ENCODE data around the gene YLPM1.
A peak's percentile ranks its signal among the peaks of the same experiment; 100 is the strongest.
"Not testable (repeated sequence)": the region's sequence is repeated elsewhere in the genome, so short reads cannot be mapped to it uniquely, and the experiment has no call there.

Gene YLPM1

GRCh38 chr14:74754157-74754556 is 9.0 kb upstream of the YLPM1 start:
- Histone ChIP-seq H3K27ac (no peak overlapping the region), H3K4me1 (no peaks in the 10 kb centered on the region), H3K4me3 (no peak overlapping the region), H3K9me3 (peaks cover 0 to 4% (median 0%) of the 10 kb centered on the region in 3 donors), H3K27me3 (no peaks in the 10 kb centered on the region), H3K36me3 (no peaks in the 10 kb centered on the region)
- no peak for DNase-seq
- intact Hi-C loops (cut with DNase I; ENCODE audit: low total_unique reads), result no loop called here
- TF ChIP-seq, protein P1, sequence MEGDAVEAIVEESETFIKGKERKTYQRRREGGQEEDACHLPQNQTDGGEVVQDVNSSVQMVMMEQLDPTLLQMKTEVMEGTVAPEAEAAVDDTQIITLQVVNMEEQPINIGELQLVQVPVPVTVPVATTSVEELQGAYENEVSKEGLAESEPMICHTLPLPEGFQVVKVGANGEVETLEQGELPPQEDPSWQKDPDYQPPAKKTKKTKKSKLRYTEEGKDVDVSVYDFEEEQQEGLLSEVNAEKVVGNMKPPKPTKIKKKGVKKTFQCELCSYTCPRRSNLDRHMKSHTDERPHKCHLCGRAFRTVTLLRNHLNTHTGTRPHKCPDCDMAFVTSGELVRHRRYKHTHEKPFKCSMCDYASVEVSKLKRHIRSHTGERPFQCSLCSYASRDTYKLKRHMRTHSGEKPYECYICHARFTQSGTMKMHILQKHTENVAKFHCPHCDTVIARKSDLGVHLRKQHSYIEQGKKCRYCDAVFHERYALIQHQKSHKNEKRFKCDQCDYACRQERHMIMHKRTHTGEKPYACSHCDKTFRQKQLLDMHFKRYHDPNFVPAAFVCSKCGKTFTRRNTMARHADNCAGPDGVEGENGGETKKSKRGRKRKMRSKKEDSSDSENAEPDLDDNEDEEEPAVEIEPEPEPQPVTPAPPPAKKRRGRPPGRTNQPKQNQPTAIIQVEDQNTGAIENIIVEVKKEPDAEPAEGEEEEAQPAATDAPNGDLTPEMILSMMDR (IDR thresholded peaks at IDR 0.05), result no peak

- H3K36me3 ChIP-seq, result no peaks in the 10 kb centered on the region
- intact Hi-C loops (cut with DNase I; ENCODE audit: low total_unique reads), result no loop called here
- no peak overlapping the region for H3K4me3 ChIP-seq
- TF ChIP-seq, protein P1 (IDR thresholded peaks at IDR 0.05), result no peak
- H3K27ac ChIP-seq, result no peak overlapping the region
- no peaks in the 10 kb centered on the region for H3K27me3 ChIP-seq
- H3K4me1 ChIP-seq, result no peaks in the 10 kb centered on the region
- DNase-seq, result no peak
- peaks cover 0 to 4% (median 0%) of the 10 kb centered on the region in 3 donors for H3K9me3 ChIP-seq
Observed at GRCh38 chr14:74754899-74755298, 8.2 kb upstream of the YLPM1 start.

GRCh38 chr14:74756326-74756725 is 6.8 kb upstream of the YLPM1 start:
- no peak for DNase-seq
- Histone ChIP-seq H3K36me3 (no peaks in the 10 kb centered on the region), H3K9me3 (peaks cover 0 to 4% (median 0%) of the 10 kb centered on the region in 3 donors), H3K4me3 (no peak overlapping the region), H3K4me1 (no peaks in the 10 kb centered on the region), H3K27me3 (no peaks in the 10 kb centered on the region), H3K27ac (no peak overlapping the region)
- TF ChIP-seq, protein P1 (IDR thresholded peaks at IDR 0.05), result no peak
- intact Hi-C loops (cut with DNase I; ENCODE audit: low total_unique reads), result no loop called here

GRCh38 chr14:74758505-74758904 is 4.6 kb upstream of the YLPM1 start:
- H3K9me3 ChIP-seq; H3K36me3 ChIP-seq; DNase-seq; intact Hi-C loops (cut with DNase I; ENCODE audit: low total_unique reads); H3K4me1 ChIP-seq; H3K27ac ChIP-seq; H3K27me3 ChIP-seq; H3K4me3 ChIP-seq: not testable (repeated sequence)

GRCh38 chr14:74763803-74764531 is 851 bp downstream of the YLPM1 start:
- TF ChIP-seq, protein P1 (IDR thresholded peaks at IDR 0.05), result no peak
- H3K27ac ChIP-seq, result peak overlapping the region; percentile 91
- H3K9me3 ChIP-seq, result no peaks in the 10 kb centered on the region
- peaks cover 0 to 3% (median 0%) of the 10 kb centered on the region in 3 donors for H3K36me3 ChIP-seq
- peak overlapping the region; percentile 86 to 96 for H3K4me3 ChIP-seq
- H3K4me1 ChIP-seq, result peaks cover 0 to 52% (median 14%) of the 10 kb centered on the region in 4 donors
- DNase-seq, result peak; percentile 23 to 62
- no peaks in the 10 kb centered on the region for H3K27me3 ChIP-seq
- intact Hi-C loops (cut with DNase I; ENCODE audit: low total_unique reads), result no loop called here

- TF ChIP-seq, protein P1 (IDR thresholded peaks at IDR 0.05), result no peak
- DNase-seq, result no peak
- no peak overlapping the region for H3K27ac ChIP-seq
- H3K9me3 ChIP-seq, result no peaks in the 10 kb centered on the region
- H3K36me3 ChIP-seq, result peaks cover 0 to 3% (median 0%) of the 10 kb centered on the region in 3 donors
- intact Hi-C loops (cut with DNase I; ENCODE audit: low total_unique reads), result no loop called here
- peaks cover 0 to 52% (median 14%) of the 10 kb centered on the region in 4 donors for H3K4me1 ChIP-seq
- H3K4me3 ChIP-seq, result peak overlapping the region; percentile 86 to 96
- H3K27me3 ChIP-seq, result no peaks in the 10 kb centered on the region
Observed at GRCh38 chr14:74765721-74766120, 2.6 kb downstream of the YLPM1 start.
